Measurements from ENCODE around the gene NFKBIL1. TPM values are rescaled to one million over a fixed set of nuclear protein-coding genes. Genes with fewer than 3 reads are reported as not detected.

Gene NFKBIL1
- total RNA-seq, 2 experiments from 2014 or later = 13.6 to 16.2 TPM

Other genes with a start within 250 kb of the NFKBIL1 start
- gene HLA-B, start 190.4 kb upstream of the NFKBIL1 start, total RNA-seq = 1,000 to 10,000 TPM; 4,786 to 5,045 TPM
- gene MICA, start 144.0 kb upstream of the NFKBIL1 start, total RNA-seq = 10 to 100 TPM; 15.6 to 24.7 TPM
- 10 to 100 TPM; 44.1 to 63.8 TPM for gene MICB, start 49.5 kb upstream of the NFKBIL1 start, total RNA-seq
- not detected for gene MCCD1, start 18.6 kb upstream of the NFKBIL1 start, total RNA-seq
- 100 to 1,000 TPM; 495 to 503 TPM for gene DDX39B, start 5.6 kb upstream of the NFKBIL1 start, total RNA-seq
- gene ATP6V1G2, start 1.0 kb upstream of the NFKBIL1 start, total RNA-seq = 1 to 10 TPM; 1.0 to 3.8 TPM
- 10 to 100 TPM; 21.8 to 70.0 TPM for gene LTA, start 24.7 kb downstream of the NFKBIL1 start, total RNA-seq
- 10 to 100 TPM; 58.8 to 65.1 TPM for gene TNF, start 28.0 kb downstream of the NFKBIL1 start, total RNA-seq
- gene LTB, start 34.8 kb downstream of the NFKBIL1 start, total RNA-seq = 100 to 1,000 TPM; 608 to 839 TPM
- 100 to 1,000 TPM in 1 of 2 experiments, 10 to 100 TPM in 1; 71.6 to 109 TPM for gene LST1, start 38.7 kb downstream of the NFKBIL1 start, total RNA-seq
- 100 to 1,000 TPM; 137 to 152 TPM for gene NCR3, start 45.4 kb downstream of the NFKBIL1 start, total RNA-seq
- 10 to 100 TPM; 47.4 to 63.4 TPM for gene AIF1, start 67.6 kb downstream of the NFKBIL1 start, total RNA-seq
- 100 to 1,000 TPM; 265 to 286 TPM for gene PRRC2A, start 73.1 kb downstream of the NFKBIL1 start, total RNA-seq
- gene BAG6, start 105.1 kb downstream of the NFKBIL1 start, total RNA-seq = 100 to 1,000 TPM; 243 to 245 TPM
- gene APOM, start 108.3 kb downstream of the NFKBIL1 start, total RNA-seq = 1 to 10 TPM; 1.9 to 3.7 TPM
- 10 to 100 TPM; 24.7 to 27.2 TPM for gene C6orf47, start 113.2 kb downstream of the NFKBIL1 start, total RNA-seq
- gene GPANK1, start 117.4 kb downstream of the NFKBIL1 start, total RNA-seq = 10 to 100 TPM; 34.9 to 41.6 TPM
- gene CSNK2B, start 118.5 kb downstream of the NFKBIL1 start, total RNA-seq = 100 to 1,000 TPM; 206 to 236 TPM
- gene LY6G5B, start 122.4 kb downstream of the NFKBIL1 start, total RNA-seq = 10 to 100 TPM; 16.1 to 25.0 TPM
- 1 to 10 TPM; 2.6 to 3.8 TPM for gene LY6G5C, start 133.5 kb downstream of the NFKBIL1 start, total RNA-seq
- 10 to 100 TPM; 49.0 to 56.7 TPM for gene ABHD16A, start 155.7 kb downstream of the NFKBIL1 start, total RNA-seq
- gene LY6G6F, start 159.3 kb downstream of the NFKBIL1 start, total RNA-seq = not detected
- not detected for gene LY6G6D, start 167.7 kb downstream of the NFKBIL1 start, total RNA-seq
- gene LY6G6C, start 174.1 kb downstream of the NFKBIL1 start, total RNA-seq = not detected
- under 1 TPM; 0.20 to 0.33 TPM for gene MPIG6B, start 175.8 kb downstream of the NFKBIL1 start, total RNA-seq
- gene DDAH2, start 181.7 kb downstream of the NFKBIL1 start, total RNA-seq = 10 to 100 TPM; 13.6 to 23.4 TPM
- gene CLIC1, start 188.9 kb downstream of the NFKBIL1 start, total RNA-seq = 100 to 1,000 TPM; 544 to 561 TPM
- gene MSH5, start 192.4 kb downstream of the NFKBIL1 start, total RNA-seq = 100 to 1,000 TPM in 1 of 2 experiments, 10 to 100 TPM in 1; 75.6 to 109 TPM
- 10 to 100 TPM; 12.8 to 19.2 TPM for gene SAPCD1, start 215.0 kb downstream of the NFKBIL1 start, total RNA-seq
- gene VWA7, start 229.7 kb downstream of the NFKBIL1 start, total RNA-seq = 1 to 10 TPM; 5.7 to 6.4 TPM
- 100 to 1,000 TPM; 107 to 140 TPM for gene VARS1, start 248.1 kb downstream of the NFKBIL1 start, total RNA-seq